ENCODE data around the gene PTTG2. TPM values are rescaled to one million over a fixed set of nuclear protein-coding genes. Genes with fewer than 3 reads are reported as not detected.

The PTTG2 gene
- total RNA-seq, 1 donor from 2014 or later: 0.84 TPM

DNA sequence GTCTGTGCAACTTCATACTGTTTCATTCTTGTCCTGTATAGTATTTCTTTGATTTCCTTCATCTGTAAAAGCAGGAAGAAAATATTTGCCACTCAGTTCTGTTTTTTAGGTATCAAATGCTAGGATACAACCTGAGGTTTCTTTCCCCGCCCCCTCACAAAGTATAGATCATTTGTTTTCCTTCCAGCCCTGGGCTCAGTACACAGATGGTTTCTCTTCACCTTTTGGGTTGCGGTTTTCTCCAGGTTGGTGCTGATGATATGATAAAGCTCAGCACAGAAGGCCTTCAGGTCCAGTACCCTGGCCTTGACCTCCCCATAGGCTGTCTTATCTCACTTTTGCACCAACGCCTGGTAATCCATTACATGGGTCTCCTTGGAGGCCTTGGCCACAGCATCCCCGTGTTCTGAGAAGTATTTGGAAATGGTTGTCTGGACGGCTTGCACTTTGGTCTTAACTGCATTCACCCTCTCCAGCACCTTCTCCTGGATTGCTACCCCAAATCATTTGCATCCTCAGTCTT, 35.2 kb downstream of the PTTG2 start:
- no peak for ATAC-seq
- Histone ChIP-seq H3K27ac (no peak overlapping the region), H3K27me3 (no peaks in the 10 kb centered on the region), H3K9me3 (no peaks in the 10 kb centered on the region), H3K4me3 (no peak overlapping the region), H3K36me3 (no peaks in the 10 kb centered on the region), H3K4me1 (peaks cover 6% of the 10 kb centered on the region)
- intact Hi-C loops (cut with DNase I): no loop called here
- no peak for DNase-seq
- no peak for TF ChIP-seq CTCF (IDR thresholded peaks at IDR 0.05)

- Histone ChIP-seq H3K4me1 (peaks cover 3% of the 10 kb centered on the region), H3K27me3 (no peaks in the 10 kb centered on the region), H3K9me3 (no peaks in the 10 kb centered on the region), H3K27ac (no peak overlapping the region), H3K36me3 (no peaks in the 10 kb centered on the region), H3K4me3 (no peak overlapping the region)
- ATAC-seq (no peak), DNase-seq (no peak)
- intact Hi-C loops (cut with DNase I): no loop called here
- TF ChIP-seq CTCF (IDR thresholded peaks at IDR 0.05): no peak
Measured at GRCh38 chr4:37995981-37996775, 36.0 kb downstream of the PTTG2 start.

GRCh38 chr4:37998226-37998625, 38.0 kb downstream of the PTTG2 start:
- H3K4me1 ChIP-seq: peaks cover 3% of the 10 kb centered on the region

GRCh38 chr4:37999000-37999716, 39.0 kb downstream of the PTTG2 start:
- intact Hi-C loops (cut with DNase I): no loop called here
- no peak for DNase-seq
- TF ChIP-seq CTCF (IDR thresholded peaks at IDR 0.05): no peak
- Histone ChIP-seq H3K27ac (no peak overlapping the region), H3K4me3 (no peak overlapping the region), H3K9me3 (no peaks in the 10 kb centered on the region), H3K27me3 (no peaks in the 10 kb centered on the region), H3K36me3 (no peaks in the 10 kb centered on the region), H3K4me1 (peaks cover 3% of the 10 kb centered on the region)
- peak; percentile 68 for ATAC-seq

More at GRCh38 chr4:37998226-37998625, 38.0 kb downstream of the PTTG2 start:
- intact Hi-C loops (cut with DNase I): no loop called here
- Histone ChIP-seq H3K27ac (no peak overlapping the region), H3K4me3 (no peak overlapping the region), H3K27me3 (no peaks in the 10 kb centered on the region), H3K36me3 (no peaks in the 10 kb centered on the region), H3K9me3 (no peaks in the 10 kb centered on the region)
- TF ChIP-seq CTCF (IDR thresholded peaks at IDR 0.05): no peak
- ATAC-seq: no peak
- no peak for DNase-seq

DNA sequence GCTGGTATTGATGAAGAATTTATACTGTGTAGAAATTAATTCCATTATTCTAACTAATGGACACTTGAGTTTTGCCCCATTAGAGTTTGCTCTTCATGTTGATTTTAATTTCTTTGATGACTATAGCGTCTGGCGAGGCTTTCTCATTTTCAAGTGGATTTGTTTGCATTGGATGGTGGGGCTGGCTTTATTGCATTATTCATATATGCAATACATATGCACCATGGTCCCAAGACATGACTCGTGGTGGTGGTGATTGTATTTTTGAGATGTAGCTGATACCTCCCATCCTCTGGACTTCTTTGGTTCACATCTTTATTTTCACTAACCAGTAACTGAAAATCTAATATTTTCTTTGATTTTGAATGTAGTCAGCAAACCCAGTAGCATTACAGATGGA, 39.8 kb downstream of the PTTG2 start:
- Histone ChIP-seq H3K4me1 (peaks cover 3% of the 10 kb centered on the region), H3K27ac (no peak overlapping the region), H3K36me3 (no peaks in the 10 kb centered on the region), H3K9me3 (no peaks in the 10 kb centered on the region), H3K27me3 (no peaks in the 10 kb centered on the region), H3K4me3 (no peak overlapping the region)
- no peak for TF ChIP-seq CTCF (IDR thresholded peaks at IDR 0.05)
- ATAC-seq: no peak
- intact Hi-C loops (cut with DNase I): no loop called here
- DNase-seq: no peak

Measured in upper lobe of right lung (tissue), 1 donor.